SK-N-SH (cell line): ENCODE measurements around the gene PHEX.

Source experiments
- POLR2AphosphoS5 ChIP-seq: IDR thresholded peaks from 2 replicates; pipeline ENCODE4 v1.6.1; 2012; ENCODE audit warnings: low read depth, low read length
- TF ChIP-seq, protein P1 (sequence below): fragments of 200-600 bp; sonication (generic); IDR thresholded peaks from 2 replicates; pipeline ENCODE4 v1.6.1; 2017; ENCODE audit warnings: antibody characterized with exemption, mild to moderate bottlenecking, moderate library complexity
- TF ChIP-seq, protein P2 (sequence below): IDR thresholded peaks from 2 replicates; pipeline ENCODE4 v1.4.0; 2012; ENCODE audit warnings: low read depth

DNA sequence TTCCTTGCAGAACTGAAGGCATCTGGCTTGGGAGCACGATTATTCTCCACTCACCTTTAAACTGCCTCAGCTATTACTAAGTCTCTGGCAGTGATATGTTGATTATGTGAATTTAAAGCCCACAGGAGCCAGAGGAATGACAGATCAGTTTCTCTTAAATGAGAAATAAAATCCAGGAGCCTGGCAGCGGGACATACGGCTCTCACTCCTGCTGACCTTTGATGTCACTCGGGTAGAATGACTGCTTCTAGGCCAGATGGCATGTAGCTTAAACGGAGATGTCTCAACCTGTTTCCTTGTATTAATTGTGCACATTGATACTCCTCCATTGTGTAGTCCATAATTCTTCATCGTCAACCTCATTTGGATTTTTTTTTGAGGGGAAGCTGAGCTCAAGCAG lies 236.6 kb downstream of the PHEX start:
- TF ChIP-seq POLR2AphosphoS5 = no peak
- TF ChIP-seq, protein P1, sequence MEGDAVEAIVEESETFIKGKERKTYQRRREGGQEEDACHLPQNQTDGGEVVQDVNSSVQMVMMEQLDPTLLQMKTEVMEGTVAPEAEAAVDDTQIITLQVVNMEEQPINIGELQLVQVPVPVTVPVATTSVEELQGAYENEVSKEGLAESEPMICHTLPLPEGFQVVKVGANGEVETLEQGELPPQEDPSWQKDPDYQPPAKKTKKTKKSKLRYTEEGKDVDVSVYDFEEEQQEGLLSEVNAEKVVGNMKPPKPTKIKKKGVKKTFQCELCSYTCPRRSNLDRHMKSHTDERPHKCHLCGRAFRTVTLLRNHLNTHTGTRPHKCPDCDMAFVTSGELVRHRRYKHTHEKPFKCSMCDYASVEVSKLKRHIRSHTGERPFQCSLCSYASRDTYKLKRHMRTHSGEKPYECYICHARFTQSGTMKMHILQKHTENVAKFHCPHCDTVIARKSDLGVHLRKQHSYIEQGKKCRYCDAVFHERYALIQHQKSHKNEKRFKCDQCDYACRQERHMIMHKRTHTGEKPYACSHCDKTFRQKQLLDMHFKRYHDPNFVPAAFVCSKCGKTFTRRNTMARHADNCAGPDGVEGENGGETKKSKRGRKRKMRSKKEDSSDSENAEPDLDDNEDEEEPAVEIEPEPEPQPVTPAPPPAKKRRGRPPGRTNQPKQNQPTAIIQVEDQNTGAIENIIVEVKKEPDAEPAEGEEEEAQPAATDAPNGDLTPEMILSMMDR = no peak
- TF ChIP-seq, protein P2, sequence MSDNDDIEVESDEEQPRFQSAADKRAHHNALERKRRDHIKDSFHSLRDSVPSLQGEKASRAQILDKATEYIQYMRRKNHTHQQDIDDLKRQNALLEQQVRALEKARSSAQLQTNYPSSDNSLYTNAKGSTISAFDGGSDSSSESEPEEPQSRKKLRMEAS = no peak
